HG03457 (cell line): ENCODE results near the gene LDB3.
"Not testable (repeated sequence)": the region's sequence is repeated elsewhere in the genome, so short reads cannot be mapped to it uniquely, and the experiment has no call there.

Source experiments
- ATAC-seq: cut with Tn5 transposase; IDR thresholded peaks from one replicate; pipeline ENCODE4 v1.9.1; 2021; ENCODE audit warnings: moderate number of reproducible peaks; ENCODE audit not compliant: unreplicated experiment

LDB3 gene, protein sequence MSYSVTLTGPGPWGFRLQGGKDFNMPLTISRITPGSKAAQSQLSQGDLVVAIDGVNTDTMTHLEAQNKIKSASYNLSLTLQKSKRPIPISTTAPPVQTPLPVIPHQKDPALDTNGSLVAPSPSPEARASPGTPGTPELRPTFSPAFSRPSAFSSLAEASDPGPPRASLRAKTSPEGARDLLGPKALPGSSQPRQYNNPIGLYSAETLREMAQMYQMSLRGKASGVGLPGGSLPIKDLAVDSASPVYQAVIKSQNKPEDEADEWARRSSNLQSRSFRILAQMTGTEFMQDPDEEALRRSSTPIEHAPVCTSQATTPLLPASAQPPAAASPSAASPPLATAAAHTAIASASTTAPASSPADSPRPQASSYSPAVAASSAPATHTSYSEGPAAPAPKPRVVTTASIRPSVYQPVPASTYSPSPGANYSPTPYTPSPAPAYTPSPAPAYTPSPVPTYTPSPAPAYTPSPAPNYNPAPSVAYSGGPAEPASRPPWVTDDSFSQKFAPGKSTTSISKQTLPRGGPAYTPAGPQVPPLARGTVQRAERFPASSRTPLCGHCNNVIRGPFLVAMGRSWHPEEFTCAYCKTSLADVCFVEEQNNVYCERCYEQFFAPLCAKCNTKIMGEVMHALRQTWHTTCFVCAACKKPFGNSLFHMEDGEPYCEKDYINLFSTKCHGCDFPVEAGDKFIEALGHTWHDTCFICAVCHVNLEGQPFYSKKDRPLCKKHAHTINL

DNA sequence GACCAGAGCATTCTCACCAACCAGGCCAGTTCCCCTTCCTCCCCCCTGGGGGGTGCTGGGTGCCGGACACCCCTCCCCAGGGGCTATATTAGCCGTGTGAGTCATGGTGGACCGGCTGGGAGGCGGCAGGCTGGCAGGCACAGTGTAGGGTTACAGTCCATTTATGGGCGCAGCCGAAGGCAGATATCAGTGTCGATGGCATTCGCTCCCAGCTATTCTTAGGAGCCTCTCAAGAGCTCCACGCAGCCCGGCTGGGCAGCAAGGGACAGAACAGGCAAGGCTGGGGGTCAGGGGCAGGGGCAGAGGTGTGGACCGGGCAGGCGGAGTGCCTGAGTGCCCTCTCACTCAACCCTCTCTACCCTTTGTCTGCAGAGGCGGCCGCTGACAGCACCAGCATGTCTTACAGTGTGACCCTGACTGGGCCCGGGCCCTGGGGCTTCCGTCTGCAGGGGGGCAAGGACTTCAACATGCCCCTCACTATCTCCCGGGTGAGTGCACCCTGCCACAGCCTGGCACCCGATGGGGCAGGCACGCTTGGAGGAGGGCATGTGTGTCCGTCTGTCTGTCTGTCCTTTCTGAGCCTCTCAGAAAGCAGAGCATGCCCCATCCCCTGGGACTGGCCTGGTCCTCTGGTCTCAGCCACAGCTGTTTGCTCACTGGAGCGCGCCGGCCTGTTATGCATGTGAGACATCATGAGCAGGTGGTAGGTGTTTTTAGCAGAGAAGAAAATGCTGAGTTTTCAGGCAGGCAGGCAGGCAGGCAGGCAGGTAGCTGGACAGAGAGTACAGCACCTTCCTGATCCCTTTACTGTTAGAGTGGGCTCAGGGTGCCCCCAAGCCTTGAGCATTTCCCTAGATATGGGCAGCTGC, at the start of gene LDB3:
TSS of gene LDB3 (plus strand) at position 215 of the 869 bp plus-strand sequence. CDS start at position 396, 181 bp downstream.
- no peak for ATAC-seq

DNA sequence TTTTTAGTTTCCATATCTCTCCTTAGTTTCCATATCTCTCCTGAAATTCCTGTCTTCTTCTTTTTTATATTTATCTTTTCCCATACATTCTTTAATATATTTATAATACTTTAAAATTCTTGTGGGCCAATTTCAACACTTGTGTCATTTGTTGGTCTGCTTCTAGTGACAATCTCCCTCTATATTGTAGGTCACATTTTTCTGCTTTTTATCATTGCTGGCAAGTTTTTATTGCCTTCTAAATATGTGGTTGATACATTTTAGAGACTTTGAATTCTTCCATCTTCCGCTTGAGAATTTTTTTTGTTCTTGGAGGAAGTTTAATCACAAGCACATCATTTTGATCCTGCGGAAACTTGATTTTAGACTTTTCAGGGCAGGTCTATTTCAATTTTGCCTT, 40.0 kb upstream of the LDB3 start:
- ATAC-seq = no peak

DNA sequence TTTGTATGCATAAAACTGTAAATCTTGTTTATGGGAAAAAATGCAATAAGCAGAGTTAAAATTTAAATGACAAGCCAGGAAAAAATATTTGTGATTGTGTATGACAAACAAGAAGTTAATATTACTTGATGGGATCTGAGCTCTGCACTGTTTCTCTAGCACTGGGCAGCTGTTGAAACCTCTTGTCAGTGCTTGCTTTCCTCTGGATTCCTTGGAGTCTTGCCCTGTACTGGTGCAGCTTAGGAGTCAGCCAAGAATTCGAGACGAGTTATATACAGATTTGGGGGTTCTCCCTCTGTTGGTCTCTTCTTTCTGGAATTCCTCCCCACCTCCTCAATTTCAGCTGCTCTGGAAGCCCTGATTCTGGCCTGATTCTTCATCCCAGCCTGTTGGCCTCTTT, 38.2 kb upstream of the LDB3 start:
- ATAC-seq = no peak

DNA sequence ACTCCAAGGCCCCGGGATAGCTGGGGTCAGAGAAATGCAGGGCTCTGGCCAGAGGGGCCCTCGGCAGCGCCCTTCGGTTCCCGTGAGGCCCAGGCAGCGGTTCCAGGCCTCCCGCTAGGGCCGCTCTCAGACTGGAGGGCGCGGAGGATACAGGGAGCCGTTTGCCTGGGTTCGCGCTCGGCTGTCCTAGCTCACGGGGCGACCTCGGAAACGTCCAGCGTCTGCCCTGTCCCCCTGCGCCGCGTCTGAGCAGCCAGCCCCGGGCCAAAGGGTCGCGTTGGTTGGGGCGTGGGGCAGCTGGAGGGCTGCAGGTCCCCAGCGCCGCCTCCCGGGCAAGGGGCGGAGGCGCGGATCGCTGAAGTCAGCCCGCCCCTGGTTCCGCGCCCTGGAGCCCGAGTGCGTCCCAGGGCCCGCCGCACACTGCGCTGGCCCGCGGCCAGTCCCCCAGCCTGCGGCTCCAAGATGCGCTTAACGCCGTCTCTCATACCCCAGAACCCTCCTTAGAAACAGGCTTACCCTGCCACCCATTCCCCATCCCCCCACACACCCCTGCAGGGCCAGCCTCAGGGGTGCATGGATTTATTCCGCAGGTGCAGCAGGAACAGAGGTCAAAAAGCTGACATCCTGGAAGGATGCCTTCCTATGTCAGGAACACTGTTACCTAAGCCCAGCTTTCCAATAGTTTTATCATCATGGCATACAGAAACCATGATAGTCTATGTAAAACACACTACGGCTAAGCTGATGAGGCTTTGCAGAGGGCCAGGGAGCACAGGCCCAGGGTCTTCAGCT, 36.1 kb upstream of the LDB3 start:
- no peak for ATAC-seq

DNA sequence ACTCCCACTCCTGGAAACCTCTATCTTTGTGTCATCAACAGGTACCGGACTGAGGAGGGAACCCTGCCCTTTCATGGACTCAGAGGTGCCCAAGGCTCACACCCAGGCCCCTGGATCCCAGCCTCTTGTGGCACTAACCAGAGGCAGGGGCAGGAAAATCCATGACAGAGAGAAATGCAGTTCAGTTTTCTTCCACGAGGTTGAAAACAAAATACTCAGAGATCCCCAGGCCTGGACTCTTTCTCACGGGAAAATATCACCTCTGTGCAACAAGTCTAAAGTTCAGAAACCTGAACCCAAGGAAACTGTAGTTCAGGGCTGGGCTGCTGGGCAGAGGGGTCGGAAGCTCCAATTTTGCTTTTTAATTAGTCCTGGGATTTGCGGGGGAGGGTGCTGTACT, 35.4 kb upstream of the LDB3 start:
- no peak for ATAC-seq

DNA sequence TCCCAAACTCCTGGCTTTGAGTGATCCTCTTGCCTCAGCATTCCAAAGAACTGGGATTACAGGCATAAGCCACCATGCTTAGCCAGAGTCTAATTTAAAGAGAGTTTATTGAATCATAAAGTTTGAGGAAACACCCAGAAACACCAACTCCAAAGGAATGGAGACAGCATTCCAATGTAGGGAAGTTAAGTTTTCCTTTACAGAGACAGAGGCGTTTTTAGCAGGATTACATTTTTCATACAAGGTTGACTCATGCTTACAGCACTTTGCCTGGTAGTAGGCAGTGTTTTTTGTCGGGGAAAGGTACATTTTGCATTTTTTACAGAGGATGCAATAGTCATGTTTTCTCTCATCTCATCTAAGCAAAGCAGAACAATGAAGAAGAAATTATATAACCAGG, 32.9 kb upstream of the LDB3 start:
- no peak for ATAC-seq

DNA sequence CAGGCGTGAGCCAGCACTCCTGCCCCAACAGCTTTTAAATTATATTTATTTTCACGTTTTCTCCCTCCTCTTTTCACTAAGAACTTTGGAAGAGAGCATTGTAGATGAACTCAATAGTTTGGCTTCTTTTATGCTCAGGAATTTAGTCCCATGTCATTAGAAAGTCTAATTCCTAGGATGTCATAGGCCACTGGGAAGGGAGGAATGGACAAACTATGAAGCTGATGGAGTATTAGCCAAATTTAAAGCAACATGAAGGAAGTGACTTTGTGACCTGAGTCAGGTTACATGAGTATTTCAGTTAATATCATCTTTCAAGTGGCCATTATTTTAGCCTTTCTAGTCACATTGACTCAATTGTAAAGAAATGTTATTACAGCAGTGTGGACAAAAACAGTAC, 32.0 kb upstream of the LDB3 start:
- no peak for ATAC-seq

DNA sequence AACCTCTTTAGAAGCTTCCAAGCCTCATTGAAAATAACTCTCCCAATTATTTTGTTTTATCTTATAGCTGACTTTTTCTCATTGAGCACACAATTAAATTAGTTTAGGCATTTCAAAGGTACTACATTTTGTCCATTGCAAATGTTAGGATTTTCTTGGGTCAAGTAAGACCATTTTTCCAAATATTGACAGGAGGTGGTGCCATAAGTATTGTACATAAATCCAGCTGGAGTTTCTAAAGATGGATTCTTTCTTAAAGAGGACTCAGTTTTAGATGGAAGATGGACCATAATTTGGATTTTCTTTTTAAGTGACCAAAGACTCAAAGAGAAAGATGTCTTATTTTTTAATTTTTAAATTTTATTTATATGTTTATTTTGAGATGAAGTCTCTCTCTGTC, 26.3 kb upstream of the LDB3 start:
- ATAC-seq = no peak

DNA sequence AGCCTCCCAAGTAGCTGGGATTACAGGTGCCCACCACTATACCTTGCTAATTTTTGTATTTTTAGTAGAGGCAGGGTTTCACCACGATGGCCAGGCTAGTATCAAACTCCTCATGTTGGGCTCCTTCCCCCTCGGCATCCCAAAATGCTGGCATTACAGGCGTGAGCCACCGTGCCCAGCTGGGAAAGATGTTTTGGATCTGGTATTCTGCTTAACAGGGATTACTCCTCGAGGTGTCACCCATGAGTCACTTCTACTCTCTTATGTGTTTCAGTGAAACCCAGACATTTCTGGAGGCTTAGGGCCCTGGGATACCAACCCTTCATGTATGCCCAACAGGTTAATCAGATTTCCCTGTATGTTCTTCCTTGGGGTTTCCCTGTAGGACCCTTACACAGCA, 25.8 kb upstream of the LDB3 start:
- no peak for ATAC-seq

DNA sequence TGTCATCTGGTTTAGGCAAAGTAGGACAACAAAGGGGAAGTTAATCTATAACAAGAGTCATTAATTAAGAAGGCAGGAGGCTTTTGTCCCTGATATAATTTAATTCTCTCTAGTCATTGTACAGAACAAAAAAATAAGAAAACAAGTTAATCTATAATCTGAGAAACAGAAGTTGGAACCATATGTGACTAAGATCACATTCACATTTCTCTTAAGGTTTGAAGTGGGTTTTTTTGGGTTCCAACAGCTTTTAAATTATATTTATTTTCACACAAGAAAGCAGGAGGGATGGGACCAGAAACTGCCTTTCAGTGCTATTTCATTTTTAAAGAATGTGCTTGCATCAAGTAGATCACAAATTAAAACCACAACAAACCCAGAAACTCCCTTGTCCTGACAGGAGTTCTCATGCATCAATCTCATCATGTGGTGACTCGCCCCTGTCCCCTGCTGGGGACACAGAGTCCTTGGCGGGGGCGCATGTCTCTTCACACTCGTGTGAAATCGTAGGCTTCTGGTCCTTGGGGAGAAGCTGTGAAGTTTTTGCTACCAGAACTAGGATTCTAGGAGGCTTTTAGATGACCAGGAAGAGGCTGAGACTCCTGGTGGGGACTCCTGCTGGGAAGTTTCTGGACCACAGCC, 24.0 kb upstream of the LDB3 start:
- no peak for ATAC-seq

DNA sequence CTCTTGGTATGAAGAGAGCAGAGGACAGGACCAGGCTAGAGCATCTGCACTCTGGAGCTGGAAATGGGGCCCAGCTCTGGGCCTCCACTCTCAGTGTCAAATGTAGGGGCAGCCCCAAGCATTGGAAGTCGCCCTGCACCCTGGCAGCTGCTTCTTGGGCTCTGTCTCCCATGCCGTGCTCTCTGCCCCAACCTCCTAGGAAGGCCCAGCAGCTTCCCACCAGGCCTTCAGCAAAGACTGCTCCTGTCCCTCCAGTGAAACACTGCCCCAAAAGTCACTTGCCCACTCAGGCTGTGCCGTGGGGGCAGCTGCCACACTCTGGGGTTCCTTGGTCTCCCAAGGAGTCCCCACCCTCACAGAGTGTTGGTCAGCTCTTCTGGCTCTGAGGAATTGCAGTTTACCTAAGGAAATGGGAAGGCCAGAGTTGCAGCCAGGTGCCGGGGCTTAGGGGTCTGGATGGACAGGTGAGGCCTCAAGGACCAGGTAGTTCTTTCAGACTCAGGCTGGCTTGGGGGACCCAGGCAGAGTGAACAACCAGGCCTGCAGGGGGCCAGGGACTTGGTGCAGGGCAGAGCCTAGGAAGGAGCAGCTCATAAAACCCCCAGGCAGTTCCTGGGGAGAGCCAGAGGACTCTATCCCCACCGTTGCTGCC, 23.4 kb upstream of the LDB3 start:
- no peak for ATAC-seq

DNA sequence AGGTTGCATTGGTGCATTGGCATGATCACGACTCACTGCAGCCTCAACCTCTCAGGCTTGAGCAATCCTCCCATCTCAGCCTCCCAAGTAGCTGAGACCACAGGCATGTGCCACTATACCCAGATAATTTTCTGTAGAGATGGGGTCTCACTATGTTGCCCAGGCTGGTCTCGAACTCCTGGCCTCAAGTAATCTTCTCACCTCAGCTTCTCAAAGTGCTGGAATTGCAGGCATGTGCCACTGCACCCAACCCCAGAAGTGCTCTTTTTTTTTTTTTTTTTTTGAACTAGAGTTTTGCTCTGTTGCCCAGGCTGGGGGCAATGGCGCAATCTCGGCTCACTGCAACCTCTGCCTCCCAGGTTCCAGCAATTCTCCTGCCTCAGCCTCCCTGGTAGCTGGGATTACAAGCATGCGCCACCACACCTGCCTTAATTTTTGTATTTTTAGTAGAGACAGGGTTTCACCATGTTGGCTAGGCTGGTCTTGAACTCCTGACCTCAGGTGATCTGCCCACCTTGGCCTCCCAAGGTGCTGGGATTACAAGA, 22.6 kb upstream of the LDB3 start:
- not testable (repeated sequence) for ATAC-seq

DNA sequence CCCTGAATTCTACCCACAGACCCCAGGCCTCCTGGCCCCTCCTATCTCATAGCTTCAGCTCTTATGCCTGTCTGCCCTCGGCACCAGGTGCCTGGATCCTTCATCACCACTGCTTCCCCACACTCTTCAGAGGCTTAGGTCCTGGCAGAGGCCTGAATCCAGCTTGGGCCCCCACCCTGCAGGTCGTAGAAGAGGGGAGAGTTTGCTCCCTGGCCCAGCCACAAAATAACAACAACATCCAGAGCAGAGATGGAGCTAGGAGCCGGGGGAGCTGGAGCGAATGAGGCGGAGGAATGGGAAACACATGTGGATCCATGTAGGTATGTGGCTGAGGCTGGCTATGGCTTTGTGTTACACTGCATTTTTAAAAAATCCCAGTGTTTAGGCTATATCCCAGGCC, 21.8 kb upstream of the LDB3 start:
- no peak for ATAC-seq

DNA sequence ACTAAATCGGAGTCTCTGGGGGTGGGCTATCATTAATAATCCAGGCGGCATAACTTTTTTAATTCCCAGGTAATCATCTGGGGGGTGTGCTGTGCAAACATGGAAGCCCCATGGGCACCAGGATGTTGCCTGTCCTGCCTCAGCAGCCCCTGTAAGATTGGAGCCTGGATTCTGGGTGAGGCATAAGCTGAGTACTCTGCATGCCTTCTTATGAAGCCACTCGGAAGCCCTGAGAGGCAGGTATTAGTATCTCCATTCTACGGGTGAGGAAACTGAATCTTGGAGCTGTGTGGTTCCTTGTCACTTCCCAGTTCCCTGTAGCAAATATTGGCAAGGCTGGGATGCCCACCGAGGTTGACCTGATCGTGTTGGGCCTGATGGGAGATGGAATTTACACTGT, 21.4 kb upstream of the LDB3 start:
- ATAC-seq = no peak

DNA sequence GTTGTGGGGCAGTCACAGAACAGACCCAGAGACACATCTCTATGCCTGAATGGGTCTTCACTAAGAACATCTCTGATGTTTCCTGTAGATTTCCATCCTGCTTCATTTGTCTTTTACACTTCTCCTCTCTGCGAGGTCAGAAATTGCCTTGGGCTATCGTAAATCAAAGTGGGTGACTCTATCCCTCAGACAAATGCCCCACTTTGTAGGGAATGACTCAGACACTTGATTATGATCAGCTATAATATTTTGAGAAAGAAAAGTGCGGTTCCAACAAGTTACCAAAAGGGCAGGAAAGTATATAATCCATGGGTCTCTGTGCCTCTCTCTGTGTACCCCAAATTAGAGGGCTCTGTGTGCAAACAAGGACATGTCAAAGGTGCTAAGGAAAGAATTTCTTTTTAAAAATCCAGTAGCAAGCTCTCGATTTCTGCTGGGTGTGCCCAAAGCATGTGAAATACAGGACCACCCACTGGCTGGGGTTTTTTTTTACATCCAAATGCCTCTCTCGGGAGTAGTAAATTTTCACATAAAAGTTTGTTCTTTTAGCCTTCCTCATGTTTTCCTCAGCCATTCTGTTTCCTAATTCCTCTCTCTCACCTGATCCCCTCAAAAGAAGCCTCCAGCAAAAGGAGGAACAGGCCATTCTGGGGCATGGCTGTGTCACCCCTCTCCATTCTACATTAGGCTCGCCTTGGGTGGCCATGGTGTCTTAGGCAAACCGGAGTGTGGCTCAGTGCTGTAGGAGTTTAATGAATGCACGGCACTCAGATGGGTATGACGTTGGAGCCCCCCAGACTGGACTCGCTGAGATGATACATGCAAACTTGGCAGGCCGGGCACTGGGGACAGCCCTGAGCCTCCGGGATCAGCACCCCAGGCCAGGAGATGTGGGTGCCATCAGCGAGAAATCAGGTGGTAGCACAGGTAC, 20.3 kb upstream of the LDB3 start:
- ATAC-seq = no peak

DNA sequence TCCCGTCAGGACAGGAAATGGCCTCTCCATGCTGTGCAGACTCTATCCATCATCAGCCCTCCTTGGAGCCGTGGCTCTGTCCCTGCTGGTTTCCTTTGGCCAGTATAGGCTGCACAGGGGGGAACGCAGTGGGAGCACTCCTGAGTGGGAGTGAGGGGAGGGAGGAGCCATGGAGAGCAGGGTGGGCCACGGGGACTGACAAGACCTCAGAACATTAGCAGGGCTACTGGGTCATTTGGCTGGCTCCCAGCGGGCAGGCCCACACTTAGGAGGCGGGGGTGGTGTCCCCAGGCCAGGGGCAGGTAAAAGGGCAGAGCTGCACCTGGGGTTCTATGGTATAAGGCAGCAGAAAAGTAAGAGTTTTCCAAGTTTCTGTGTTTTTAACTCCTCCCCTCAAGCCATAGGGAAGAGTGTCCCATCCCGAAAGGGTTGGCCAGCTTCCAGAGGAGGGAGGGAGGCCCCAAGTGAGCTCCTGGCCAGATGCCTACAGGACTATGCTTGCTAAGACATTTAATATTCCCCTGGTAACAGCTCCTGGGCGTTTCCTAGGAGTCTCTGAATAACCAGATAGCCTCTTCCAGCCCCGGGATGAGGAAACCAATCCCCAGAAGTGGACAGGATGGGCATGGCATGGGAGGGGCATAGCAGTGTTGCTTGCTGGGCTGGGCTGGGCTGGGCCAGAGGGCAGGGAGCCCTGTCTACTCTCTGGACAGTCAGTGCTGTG, 19.4 kb upstream of the LDB3 start:
- ATAC-seq = no peak

DNA sequence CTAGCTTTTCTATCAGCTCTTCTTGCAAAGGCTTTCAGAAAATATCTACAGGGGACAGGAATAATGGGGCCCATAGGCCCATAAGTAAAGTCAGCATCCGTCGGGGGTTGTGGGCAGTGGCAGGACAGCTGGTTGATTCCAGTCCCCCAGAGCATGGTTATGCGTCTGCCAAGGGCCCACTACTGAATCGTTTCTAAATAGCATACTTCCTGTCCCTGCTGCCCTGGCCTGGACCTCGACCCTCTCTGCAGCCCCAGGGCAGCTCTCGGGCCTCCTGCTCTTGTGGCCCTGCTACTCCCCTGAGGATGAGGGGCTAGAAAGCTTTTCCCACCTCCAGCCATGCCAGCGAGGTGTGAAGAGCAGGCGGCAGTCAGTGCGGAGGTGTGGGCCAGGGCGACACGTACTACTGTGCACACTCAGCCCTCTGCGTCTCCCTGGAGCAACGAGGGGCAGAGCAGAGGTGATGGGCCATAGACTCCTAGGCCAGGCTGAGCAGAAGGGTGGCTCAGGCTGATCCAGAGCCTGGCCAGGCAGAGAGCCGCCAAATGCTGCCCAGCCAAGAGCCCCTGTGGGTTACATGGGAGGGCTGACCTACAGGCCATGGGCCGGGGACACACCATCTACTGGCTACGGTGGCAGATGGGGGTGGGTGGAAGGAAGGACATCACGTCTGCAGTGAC, 18.7 kb upstream of the LDB3 start:
- ATAC-seq = no peak
